CD1c-positive myeloid dendritic cell (primary cell): Measurements from ENCODE around the gene PLEKHM3.
A peak's percentile ranks its signal among the peaks of the same experiment; 100 is the strongest.

Source experiments
- DNase-seq: peaks from one replicate; pipeline ENCODE4 v3.0.0-alpha.2; 2016; ENCODE audit errors: extremely low spot score

The PLEKHM3 gene, protein sequence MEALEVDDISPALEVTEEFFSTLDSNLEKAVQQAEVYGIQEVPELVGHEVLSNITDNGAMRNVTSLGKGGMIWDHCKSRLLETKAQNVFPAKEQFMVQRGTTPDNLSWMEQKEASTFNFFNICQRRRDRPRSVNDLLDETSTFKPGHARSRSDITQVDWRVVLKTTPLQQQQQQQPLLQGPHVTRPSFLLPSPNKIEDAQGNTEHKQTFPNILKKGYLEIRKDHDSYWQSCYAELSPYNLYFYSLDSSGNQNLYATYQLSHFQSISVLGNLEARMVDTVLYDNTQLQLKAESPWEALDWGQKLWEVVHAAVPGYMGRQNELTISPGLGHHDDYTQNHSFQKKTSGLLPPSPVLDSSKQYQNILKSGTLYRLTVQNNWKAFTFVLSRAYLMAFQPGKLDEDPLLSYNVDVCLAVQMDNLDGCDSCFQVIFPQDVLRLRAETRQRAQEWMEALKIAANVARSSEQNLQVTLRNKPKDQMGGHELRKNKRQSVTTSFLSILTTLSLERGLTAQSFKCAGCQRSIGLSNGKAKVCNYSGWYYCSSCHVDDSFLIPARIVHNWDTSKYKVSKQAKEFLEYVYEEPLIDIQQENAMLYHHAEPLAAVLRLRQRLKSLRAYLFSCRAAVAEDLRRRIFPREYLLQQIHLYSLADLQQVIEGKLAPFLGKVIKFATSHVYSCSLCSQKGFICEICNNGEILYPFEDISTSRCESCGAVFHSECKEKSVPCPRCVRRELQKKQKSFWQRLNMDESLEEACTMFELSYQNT

DNA sequence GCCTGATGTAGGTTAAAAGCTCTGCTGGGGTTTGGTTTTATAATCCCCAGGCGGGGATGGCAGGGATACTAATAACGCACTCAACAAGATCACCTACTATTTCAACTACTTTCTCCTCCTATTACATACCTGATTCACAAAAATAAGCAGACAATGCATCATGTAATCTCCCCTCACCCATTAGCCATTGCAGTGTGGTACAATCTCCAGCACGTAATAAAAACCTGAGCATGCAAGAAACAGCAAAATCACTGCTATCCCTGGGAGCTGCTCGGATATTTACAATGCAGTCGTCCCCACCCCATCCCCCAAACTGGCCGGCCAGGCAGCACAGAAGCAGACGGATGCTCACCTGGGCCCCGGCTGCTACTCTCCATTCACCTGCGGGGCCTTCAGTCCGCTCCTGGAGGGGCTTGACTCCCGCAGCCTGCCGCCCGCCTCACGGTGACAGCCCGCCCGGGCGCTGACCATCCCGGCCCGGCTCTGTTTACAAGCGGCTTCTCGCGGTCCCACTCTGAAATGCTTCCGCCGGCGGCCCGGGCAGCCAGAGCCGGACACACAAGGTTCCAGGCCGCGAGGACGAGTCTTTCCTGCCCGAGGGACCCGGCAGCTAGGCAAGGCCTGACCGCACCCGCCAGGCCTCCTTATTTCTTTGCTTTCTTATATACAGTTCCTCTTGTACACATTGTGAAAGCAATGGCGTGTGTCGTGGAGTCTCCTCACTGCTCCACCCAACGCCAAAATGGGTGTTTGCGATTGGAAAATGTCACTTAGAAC lies at the start of gene PLEKHM3:
Gene PLEKHM3, minus strand, starts transcription at position 491 of the 777 bp plus-strand sequence. CDS start 23,888 bp downstream, outside the sequence.
- peak; percentile 91 for DNase-seq

DNA sequence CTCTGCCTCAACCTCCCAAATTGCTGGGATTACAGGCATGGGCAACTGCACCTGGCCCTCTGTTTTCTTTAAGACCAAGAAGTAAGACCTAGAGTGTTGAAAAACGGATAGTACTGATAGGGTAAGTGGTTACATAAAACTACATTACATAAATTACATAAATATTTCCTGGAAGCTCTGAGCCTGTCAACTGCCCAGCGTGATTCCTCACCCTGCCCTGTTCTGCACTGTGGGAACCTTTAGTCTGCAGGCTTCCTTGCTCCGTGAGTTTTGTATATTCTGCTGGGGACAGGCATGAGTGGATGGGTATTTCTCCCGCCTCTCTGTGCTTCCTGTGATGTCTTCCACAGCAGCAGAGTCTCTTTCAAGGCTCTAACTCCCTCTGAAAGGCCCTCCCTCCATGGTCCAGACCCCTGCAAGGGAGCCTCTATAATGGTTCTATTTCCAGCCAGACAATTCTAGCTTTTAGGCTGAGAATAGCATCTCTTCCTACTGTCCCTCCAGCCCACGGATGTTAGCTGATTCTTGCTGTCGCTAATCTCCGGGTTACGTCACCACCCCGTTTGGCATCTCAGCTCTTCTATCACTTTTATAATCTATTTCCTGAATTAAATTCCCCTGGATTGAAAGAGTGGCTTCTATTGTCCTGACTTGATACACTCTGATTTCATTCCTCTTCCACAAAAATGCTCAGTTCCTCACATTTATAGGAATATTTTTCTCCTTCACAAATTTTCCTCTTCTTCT lies 49.5 kb upstream of the PLEKHM3 start:
- no peak for DNase-seq

DNA sequence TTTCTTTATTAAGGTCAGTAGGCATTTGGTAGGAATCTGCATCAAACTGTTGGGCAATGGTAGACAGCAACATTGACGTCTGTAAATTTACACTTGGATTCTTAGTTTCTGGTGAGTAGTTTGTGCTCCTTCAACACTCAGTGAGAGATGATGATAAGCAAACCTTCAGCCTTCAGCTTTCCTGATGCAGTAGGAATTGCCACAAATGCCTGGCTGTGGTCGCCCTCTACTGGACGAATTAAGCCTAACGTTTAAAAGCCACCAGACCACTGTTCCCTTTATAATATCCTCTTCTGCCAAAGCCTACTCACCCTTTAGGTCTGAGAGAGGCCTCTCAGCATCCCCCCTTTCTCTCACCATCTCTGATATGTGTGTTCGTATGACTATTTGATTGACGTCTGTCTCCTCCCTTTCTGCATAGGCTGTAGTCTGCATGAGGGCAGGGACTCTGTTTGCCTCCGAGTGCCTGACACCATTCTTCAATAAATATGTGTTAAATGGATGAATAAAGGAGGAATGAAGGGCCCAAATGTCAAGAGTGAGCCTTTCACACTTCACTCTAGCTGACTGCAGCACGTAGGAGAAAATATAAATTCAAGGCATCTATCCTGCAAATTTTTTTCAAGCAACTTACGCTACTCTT lies 47.0 kb upstream of the PLEKHM3 start:
- DNase-seq: peak; percentile 62

DNA sequence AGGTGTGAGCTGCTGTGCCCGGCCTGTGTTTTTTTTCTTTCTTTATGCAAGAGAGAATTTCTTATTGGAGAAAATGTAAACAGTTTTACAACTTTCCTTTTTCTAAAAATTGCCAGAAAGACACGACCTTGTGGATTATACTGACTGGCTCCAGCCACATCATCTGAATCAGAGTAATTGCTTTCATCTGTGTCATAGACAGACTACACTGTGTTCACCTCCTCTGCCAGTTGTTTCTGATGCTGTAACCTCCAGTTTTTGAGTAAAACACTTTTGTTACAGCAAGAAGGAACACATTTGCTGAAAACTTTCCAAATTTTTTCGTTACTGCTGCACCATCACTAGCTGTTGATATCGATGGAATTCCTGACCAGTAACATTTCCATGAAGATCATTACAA lies 43.9 kb upstream of the PLEKHM3 start:
- no peak for DNase-seq

DNA sequence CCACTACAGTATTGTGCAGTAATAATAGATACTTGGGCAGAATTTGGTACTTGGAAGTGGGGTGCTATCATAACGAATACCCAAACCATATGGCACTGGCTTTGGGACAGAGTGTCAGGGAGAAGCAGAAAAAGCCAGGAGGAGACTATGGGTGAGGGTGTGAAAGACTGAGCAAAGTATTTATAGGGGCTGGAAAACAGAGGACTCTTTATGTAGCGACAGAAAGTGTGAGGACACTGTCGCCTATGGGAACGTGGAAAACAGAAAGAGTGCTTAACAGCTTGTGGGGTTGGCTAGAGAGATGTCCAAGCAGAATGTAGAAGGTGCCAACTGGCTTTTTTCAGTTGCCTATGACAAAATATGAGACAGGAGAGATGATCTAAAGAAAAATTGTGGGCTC lies 40.7 kb upstream of the PLEKHM3 start:
- DNase-seq: no peak

DNA sequence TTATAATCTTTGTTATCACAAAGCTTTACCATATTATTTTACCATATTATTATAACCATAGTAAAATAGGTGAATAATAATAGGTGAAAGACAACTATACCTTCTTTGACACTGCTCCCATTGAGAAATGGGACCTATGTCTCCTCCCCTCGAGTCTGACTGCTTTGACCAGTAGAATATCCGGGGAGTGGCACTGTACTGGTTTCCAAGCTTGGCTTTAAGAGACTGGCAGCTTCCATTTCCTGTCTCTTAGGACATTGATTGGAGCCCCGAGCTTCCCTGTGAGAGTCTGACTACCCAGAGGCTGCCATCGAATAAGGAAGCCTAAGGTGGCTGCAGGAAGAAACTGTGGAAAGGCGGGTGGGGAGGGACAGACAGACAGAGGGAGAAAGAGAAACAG lies 40.1 kb upstream of the PLEKHM3 start:
- no peak for DNase-seq

DNA sequence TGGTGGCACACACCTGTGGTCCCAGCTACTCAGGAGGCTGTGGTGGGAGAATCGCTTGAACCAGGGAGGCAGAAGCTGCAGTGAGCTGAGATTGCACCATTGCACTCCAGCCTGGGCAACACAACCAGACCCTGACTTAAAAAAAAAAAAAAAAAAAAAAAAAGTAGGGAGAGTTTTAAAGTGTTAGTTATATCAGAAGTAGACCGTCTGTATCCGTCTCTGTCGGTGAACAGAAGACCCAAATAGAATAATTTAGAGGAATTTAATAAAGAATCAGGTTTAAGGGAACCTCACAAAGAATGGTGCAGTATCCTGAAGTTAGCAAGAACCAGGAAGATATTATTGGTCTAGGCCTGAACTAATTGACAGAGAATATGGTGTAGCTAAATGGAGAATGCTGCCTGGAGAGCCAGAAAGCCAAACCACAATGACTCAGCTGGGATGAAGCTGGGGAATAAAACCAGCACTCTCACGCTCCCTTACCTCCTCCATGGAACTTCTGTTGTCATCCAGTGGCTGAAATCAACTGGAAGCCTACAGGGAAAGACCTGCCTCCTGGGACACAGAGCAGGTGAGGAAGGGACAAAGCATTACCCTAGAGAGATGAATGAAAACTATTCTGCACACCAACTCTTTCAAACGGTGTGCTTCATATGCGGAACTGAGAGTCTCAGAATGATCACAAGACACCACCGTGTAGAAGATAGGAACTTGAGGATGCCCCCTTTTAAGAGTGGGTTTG lies 39.1 kb upstream of the PLEKHM3 start:
- peak; percentile 51 for DNase-seq

DNA sequence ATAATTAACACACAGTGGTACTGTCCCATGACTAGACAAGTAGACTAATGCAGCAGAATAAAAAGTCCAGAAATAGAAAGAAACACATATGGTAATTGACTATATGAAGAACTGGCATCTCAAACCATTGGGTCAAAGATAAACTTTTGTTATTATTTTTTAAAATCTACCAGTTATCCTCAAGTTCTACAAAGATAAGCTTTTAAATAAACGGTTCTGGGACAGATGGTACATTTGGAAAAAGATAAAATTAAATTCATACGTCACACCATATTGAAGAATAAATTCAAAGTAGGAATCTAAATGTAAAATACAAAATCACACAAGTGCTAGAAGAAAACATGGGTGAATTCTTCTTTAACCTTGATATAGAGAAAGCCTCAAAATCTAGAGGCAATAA lies 37.6 kb upstream of the PLEKHM3 start:
- DNase-seq: no peak

DNA sequence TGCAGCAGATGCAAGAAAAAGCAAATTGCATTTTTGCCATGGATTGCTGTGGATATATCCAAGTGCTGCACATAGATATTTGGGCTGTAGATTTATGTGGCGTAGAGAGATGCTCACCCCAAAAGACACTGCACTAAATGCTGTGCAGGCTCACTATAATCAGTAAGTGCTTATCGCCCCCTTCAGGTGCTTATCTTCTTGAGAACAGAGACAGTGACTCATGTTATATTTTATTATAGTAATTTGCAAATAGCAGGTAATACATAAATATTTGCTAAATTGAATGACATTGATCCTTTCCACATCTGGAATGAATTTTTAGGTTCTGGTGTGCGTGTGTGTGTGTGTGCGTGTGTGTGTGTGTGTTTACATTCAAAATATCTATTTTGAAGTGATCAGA lies 36.8 kb upstream of the PLEKHM3 start:
- peak; percentile 34 for DNase-seq

DNA sequence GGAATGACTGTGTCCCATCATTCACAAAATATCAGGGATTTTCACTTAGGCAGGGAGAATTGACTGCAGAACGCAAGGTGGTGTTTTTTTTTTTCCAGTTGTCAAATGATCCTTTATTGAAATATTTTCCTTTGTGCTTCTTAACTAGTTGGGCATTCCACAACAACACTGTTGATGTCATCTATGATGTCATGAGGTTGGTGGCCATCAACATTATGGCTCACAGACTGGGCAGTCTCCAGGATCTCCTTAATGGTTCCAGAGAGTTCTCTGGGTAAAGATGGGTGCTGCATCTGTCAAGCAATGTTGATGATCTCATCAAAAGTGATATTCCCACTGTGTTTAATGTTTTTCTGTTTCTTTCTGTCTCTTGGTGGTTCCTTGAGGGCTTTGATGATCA lies 31.8 kb upstream of the PLEKHM3 start:
- DNase-seq: no peak

DNA sequence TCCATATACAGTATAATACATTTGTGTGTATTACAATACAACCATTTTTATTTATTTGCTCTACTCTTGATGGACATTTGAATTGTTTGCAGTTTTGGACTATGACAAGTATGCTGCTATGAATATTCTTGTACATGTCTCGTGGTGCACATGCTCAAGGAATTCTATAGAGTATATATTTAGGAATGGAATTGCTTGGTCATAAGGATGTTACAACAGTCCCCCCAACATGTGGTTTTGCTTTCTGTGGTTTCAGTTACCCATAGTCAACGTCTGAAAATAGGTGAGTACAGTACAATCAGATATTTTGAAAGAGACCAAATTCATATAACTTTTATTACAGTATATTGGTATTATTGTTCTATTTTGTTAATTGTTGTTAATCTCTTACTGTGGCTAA lies 24.1 kb upstream of the PLEKHM3 start:
- DNase-seq: no peak

DNA sequence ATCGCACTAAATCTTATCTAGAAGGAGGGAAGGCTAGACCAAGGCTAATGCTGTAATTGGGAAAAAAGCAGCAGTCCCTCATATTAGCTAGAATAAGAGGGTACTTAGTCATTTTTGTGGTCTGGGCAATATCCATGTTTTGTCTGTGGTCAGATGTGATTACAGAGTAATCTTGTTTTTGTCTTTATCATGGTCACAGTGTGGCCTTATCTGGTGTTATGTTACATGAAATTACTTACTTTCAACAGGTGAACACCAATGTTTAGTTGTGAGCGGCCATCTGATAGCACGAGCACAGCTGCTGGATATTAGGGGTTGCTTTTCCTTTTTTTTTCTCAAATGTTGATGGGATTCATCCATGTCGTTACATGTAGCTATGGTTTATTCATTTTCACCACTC lies 23.7 kb upstream of the PLEKHM3 start:
- no peak for DNase-seq

DNA sequence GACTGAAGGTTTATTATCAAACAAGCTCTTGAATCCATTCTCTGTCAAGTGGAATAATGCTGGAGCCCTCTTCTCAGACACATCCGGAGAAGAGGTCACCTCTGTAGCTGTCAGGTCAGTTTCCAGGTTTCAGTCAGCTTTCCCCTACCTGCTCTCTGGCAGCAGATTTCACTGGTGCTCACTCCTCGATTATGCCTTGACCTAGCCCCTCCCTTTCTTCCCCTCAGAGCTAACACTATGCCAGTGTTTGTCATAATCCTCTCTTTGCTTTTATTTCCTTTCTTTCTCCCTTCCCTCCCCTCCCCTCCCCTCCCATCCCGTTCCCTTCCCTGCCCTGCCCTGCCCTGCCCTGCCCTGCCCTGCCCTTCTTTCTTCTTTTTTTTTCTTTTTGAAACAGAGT lies 22.5 kb upstream of the PLEKHM3 start:
- DNase-seq: no peak

DNA sequence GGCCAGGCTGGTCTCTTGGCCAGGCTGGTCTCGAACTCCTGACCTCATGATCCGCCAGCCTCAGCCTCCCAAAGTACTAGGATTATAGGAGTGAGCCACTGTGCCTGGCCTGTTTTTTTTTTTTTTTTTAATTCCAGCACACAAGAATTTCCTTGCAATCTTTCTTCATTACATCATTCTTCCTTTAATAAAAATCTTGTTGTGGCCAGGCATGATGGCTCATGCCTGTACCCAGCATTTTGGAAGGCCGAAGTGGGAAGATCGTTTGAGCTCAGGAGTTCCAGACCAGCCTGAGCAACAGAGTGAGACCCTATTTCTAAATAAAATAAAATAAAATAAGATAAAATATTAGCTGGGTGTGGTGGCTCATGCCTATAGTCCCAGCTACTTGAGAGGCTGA lies 21.4 kb upstream of the PLEKHM3 start:
- DNase-seq: no peak

DNA sequence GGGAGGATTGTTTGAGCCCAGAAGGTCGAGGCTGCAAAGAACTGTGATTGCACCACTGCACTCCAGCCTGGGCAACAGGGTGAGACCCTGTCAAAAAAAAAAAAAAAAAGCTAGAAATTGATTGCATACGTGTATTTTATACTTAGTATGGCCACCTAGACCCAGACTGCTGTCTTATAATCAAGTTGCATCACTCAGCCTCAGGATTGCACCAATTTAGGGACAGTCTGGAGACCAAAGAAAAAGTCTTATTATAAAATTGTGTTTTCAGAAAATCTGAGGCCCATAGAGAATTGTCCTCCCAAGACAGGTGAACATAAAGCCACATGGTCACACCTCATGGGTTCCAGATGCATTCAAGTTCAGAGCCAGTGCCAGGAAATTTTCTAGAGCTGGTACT lies 17.1 kb upstream of the PLEKHM3 start:
- DNase-seq: no peak

DNA sequence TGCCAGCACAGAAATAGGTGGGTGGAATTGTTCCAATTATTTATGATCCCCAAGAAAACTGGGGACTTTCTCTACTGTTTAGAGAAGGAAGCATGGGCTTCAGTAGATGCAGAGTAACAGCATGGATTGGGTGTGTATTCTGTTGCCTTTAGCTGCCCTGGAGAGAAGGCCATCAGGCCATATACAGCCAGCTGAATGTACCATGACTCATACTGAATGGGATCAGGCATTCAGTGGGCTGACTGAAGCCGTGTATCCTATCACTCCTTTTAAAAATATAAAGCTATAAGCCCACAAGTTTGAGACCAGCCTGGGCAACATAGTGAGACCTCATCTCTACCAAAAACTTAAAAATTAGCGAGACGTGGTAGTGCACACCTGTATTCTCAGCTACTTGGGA lies 16.7 kb upstream of the PLEKHM3 start:
- no peak for DNase-seq

DNA sequence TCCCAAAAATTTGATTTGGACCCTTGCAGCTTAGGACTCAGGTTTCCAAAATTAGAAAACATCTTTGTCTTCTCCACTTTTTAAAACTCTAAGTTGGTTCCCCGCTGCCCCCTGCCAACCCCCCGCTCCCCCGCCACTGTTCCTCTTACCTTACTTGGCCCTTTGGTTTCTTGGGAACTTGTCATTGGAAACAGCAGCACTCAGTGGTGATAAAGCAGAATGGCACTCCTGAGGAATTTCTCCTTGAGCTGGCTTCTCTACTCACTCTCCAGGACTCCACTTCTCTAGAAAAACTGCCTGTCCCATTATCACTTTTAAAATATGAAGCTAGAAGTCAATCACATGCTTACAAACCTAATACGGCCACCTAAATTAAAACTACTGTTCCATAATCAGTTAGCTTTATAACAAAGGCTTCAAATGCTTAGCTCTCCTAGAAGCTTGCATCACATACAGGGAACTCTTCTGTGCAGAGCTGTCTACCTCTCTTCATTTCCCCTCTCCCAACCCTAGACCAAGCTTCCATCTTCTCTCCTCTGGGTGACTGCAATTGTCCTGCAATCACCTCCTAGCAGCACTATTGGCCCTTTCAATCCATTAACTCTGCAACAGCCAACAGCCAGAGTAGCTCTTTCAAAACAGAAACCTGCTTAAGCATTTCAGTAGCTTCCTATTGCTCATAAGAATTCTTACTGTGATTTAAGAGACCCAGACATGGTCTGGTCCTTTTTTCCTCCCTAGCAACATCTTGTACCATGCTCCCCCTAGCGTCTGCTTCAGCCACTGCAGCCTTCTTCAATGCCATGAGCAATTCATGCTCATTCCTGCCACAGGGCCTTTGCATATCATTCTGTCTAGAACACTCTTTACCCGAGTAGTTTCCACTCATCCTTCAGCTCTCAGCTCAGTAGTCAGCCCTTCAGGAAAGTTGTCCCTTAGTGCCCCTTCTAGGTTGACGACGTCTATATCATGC lies 15.2 kb upstream of the PLEKHM3 start:
- peak; percentile 79 for DNase-seq

DNA sequence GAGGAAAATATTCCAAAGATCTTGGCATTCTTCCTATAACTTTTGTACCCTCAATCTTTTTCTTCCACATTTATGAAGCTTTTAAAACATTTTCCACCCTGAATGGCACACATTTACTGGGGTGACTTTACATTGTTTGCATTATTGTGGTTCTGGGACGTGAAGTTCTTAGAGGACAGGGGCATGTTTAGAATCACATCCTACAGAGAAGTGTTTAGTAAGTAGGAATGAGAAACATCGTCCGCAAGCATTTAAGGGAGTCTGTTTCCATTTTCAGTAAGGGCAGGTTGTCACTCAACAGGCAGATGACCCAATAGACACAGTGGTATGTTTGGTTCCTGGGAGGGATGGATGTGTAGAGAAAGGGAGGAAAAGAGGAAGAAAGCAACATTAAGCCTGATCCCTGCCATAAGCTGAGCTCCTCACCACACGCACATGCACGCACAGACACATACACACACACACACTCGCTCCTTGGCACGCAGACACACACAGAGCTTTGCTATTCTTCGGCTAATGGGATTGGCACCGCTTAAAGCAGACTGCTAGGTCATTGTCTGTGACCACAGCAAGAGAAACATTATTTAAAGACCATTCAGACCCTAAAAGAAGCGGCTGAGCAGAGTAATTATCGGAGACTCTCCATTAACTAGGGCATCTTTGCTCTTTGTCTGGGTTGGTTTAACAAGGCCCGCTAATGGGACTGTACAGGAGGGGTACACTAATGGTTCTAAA lies 14.2 kb upstream of the PLEKHM3 start:
- DNase-seq: no peak
